H54 (cell line): ENCODE data around the gene TM9SF1.
"Not testable (repeated sequence)": the region's sequence is repeated elsewhere in the genome, so short reads cannot be mapped to it uniquely, and the experiment has no call there.

Experiments
- DNase-seq: peaks from one replicate; pipeline ENCODE4 v3.0.0; 2011; ENCODE audit warnings: low spot score, mixed read lengths; ENCODE audit not compliant: insufficient read length
- FAIRE-seq: peaks from 3 replicates; lab custom pipeline; 2011; peaks lifted over from hg19 to GRCh38; lab: Jason Lieb, UNC
- POLR2A ChIP-seq: IDR thresholded peaks from 2 replicates; pipeline ENCODE4 v1.6.1; 2011; ENCODE audit warnings: low read depth, mild to moderate bottlenecking, low read length

The TM9SF1 gene

DNA sequence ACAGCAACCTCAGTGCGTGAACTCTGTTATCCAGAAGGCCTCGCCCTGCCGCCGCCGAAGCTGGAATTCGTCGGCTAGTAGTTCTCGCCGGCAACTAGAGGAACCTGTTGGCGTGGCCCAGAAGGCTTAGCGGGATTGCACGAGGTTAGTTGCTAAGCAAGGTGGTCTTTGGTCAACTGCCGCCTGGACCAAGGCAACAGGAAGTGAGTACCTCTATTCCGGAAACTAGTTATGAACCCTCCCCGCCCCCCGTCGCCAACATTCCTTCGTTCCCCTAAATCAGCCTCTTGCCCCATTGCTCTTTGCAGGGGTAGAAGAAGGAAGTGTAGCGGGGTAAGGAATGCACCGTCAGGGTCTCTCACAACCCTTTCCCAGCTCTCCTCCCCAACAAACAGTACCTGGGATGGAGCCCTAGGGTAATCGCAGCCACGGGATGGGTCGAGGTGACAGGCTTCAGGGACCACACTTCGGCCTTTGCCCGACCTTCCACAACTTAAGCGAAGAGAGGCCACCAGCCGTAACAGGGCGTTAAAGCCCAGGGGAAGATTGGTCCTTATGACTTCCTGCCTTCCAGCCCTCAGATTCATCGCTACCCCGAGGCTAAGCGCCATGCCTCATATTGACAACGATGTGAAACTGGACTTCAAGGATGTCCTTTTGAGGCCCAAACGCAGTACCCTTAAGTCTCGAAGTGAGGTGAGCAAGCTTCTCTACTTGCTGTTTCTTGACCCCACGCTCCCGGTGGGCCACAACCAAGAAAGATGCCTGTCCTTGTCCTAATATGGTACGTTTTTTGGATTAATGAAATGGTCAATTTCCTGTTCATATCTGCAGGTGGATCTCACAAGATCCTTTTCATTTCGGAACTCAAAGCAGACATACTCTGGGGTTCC is 37.6 kb upstream of the TM9SF1 start, which contains the start of gene GMPR2:
Gene GMPR2, plus strand, starts transcription at position 285 of the 893 bp plus-strand sequence. Its CDS starts 325 bp downstream, at position 610.
- TF ChIP-seq POLR2A = 0 out of 2 replicates have a peak, but pooled peaks have one; percentile 5
- DNase-seq = no peak
- FAIRE-seq = no peak

DNA sequence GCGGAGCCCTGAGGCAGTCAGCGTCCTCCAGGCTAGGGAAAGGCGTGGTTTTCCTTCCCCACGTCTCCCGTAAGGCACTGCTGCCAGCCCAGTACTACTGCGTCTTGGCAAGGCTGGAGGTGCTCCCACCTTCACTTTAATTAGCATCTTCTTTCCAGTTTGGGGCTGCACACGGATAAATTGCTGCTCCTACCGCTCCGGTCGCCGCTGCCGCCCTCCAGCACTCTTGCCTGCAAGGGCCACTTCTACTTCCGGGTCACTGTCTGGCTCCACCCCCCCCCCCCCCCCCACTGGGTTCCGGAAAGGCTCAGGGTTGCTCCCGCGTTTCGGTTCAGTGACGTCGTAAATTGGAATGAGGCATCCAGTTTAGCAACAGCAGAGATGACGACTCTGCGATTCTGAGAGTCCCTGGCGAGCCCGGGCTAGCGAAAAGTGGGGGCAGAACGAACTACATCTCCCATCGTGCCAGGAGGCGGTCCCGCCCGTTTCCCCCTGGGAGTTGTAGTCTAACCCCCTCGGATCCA is 36.9 kb upstream of the TM9SF1 start, which contains the start of gene NEDD8:
Gene NEDD8, minus strand, starts transcription at position 247 of the 524 bp plus-strand sequence. Its CDS starts 100 bp downstream, at position 147.
- DNase-seq (peak; percentile 30), FAIRE-seq (no peak)
- TF ChIP-seq POLR2A = peak; percentile 44; the same call in 1 of the 2 replicates

DNA sequence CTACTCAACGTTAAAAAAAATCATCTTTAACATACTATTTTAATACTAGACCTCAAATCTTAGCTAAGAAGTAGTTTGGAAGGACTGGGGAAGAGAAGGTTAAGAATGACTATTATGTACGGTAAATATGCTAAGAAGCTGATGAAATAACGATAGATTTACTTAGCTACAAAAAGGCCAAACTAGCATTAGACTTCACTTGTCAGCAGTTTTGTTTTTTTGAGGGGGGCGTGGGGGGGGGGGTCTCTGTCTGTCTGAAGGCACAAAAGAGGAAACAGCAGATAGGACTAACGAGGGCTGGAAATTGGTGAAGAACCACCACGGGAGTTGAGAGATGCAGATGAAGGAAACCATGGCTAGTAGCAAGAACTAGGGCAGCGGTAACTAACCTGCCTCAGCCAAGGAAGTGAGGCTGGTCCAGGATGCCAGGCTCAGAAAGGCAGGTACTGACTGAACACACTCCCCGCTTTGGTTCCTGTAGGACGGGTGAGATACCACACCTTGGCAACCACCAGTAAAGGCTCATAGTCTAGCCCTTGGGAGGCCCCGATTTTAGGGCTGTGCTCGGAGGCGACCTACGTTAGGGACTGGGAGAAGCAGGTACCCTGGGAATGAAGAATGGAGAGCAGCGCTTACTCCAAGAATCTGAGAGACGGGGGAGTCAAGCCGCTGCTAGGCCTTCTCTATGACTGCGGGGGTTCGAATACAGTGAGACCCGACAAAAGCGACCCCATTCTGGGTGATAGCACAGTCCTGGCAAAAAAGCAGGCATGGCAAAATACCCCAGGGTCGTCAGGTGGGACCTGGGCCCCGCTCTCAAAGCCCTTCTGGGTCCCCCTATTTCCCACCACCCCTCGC is 36.3 kb upstream of the TM9SF1 start:
- FAIRE-seq = no peak
- no peak for DNase-seq
- TF ChIP-seq POLR2A = no peak

DNA sequence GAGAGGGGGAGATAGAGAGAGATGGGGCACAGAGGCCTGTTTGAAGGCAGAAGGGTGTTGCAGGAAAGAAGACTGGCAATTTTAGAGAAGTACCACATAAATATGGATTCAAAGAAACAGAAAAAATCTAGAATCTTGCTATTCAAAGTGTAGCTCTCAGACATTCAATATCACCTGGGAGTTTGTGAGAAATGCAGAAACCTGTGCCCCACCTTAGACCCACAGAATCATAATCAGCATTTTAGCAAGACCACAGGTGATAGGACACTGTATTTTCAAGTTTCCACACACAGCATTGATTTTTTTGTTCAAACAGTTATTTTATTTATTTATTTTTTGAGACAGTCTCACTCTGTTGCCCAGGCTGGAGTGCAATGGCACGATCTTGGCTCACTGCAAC is 33.7 kb upstream of the TM9SF1 start:
- no peak for FAIRE-seq
- TF ChIP-seq POLR2A = no peak
- no peak for DNase-seq

DNA sequence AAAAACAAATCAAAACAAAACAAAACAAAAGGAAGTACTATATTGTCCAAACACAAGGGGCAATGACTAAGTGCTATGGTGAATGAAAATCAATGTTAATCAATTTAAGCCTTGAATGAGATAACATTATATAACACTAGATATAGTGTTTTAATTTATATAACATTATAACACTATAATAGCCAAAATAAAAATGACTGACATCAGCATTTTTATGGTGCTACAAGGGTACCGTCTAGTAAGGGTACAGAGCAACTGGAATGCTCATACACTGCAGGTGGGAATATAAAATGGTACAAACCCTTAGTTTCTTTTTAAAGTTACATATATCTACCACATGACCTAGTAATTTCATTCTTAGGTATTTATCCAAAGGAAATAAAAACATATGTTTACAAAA is 31.2 kb upstream of the TM9SF1 start:
- FAIRE-seq (no peak), DNase-seq (no peak)
- TF ChIP-seq POLR2A = no peak

DNA sequence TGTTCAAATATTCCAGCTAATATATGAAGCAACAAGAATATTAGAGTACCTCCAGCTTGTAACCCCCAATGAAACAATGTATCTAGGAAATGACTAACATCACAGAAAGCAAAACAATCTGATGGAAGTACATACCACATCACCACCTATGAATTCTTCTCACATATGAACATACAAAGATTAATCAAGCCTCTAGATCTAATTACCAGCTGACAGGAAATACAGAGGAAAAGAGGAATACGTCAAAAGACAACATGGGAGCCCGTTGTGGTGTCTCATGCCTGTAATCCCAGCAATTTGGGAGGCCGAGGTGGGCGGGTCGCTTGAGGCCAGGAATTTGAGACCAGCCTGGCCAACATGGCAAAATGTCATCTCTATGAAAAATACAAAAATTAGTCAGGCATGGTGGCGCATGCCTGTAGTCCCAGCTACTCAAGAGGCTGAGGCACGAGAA is 29.4 kb upstream of the TM9SF1 start:
- FAIRE-seq = no peak
- no peak for DNase-seq
- no peak for TF ChIP-seq POLR2A

DNA sequence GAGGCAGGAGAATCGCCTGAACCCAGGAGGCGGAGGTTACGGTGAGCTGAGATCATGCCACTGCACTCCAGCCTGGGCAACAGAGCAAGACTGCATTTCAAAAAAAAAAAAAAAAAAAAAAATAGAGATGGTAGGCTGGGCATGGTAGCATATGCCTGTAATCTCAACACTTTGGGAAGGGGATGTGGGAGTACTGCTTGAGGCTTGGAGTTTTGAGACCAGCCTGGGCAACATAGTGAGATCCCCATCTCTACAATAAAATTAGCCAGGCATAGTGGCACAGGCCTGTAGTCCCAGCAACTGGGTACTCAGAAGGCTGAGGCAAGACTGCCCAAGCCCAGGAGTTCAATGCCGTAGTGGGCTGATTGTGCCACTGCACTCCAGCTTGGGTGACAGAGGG is 27.7 kb upstream of the TM9SF1 start:
- FAIRE-seq, DNase-seq: not testable (repeated sequence)

DNA sequence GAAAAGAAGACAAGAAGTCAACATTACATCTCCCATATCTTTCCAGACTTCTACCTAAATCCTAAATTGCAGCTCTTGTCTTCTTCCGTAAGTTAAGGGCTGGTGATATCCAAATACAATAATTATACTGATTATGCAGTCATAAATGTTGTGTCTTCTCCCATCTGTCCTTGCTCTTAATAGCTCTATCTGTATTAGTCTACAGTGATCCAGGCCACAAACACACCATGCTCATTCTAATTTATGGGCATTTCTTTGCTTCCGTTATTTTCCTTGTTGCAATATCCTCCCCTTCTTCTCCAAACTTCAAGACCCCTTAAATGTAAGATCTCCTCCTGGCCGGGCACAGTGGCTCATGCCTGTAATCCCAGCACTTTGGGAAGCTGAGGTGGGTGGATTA is 24.3 kb upstream of the TM9SF1 start:
- no peak for DNase-seq
- TF ChIP-seq POLR2A = no peak
- no peak for FAIRE-seq

DNA sequence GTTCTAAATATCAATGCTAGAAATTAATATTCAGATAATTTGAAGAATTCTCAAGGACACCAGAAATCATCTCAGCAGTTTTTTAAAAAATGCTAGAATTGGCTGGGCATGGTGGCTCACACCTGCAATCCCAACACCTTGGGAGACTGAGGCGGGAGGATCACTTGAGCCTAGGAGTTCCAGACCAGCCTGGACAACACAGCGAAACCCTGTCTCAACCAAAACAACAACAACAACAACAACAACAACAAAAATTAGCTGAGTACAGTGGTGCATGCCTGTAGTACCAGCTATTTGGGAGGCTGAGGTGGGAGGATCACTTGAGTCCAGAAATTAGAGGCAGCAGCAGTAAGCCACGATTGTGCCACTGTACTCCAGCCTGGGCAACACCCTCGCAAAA is 23.8 kb upstream of the TM9SF1 start:
- DNase-seq (no peak), FAIRE-seq (no peak)
- no peak for TF ChIP-seq POLR2A

DNA sequence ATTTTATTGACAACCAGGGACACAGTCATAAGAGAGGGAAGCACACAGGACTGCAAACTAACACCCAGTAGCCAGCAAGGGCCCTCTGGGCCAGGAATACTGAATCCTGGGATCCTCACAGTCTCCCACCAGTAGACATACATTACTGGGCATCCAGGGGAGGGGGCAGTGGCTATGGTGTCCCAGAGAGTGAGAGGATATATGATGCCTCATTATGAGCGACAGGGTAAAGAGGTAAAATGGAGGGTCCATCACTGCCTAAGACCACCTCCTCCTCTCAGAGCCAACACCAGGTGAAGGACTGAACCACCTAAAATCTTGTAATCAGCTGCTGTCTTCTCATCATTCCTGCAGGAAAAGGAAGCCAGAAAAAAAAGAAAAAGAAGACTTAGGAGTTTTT is 21.6 kb upstream of the TM9SF1 start:
- not testable (repeated sequence) for FAIRE-seq, DNase-seq

DNA sequence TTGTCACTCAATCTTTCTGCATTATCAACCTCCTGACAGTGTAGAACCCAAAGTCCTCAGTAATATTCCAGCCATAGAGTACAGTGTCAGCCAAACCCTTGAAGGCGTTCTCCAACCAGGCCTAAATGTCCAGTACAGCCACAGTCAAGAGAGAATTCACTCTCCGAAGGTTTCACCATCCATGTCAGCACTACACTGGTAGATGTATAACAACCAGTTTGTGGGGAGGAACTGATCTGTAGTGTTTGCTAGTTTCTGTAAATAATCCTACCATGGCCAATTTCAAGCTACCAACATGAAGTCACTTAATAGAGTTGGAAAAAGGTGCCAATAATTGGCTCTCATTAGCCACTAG is 21.1 kb upstream of the TM9SF1 start:
- DNase-seq = no peak
- FAIRE-seq = no peak
- no peak for TF ChIP-seq POLR2A

DNA sequence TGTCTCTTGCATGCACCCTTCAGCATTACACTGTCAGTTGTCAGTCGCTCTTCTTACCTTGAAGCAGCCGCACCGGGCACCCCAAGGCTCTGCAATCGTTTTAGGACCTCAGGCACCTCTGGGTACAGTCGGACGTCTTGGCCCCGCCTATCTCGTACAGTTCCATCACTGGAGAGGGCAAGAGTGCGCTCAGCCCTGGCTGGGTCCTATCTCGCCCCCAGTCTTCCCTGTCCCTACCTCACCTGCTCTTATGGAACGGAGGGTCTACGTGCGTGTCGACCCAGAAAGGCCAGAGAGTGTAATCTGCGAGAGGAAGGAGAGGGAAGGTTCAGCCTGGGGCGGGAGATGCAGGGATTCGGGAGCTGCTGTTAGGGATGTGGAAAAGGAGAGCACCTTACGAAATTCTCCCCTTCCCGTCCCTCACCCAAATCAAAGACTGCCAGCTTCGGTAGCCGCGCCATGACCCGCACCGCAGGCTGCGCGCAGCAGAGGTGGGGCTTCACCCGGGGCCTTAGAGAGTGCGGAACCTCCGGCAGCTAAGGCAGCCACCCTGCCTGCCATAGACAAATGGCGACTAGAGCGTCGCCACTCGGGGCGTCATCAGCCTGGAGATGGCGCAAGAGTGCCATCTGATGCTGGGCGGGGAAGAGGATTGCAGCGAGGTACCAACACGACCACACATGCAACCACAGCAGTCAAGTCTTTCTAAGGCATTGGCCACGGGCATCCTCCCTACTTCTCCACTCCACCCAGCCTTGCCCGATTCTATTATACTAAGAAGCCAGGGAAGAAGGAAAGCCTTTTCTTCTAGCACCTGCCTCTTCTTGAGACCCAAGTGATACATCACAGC is 20.5 kb upstream of the TM9SF1 start, which contains the start of gene MDP1:
Gene MDP1, minus strand, starts transcription at position 572 of the 850 bp plus-strand sequence. Its CDS starts 111 bp downstream, at position 461.
- FAIRE-seq (no peak), DNase-seq (no peak)
- peak; percentile 46 for TF ChIP-seq POLR2A
